Skin of body (tissue), 2 donors: ENCODE measurements around the gene STARD7. TPM values are rescaled to one million over a fixed set of nuclear protein-coding genes. Genes with fewer than 3 reads are reported as not detected.
"Not testable (repeated sequence)": the region's sequence is repeated elsewhere in the genome, so short reads cannot be mapped to it uniquely, and the experiment has no call there.

Experiments
- DNase-seq: peaks from one replicate; lab custom pipeline; 2025; lab: John Stamatoyannopoulos, UW
- total RNA-seq: library from RNA; depleted of rRNA; stranded (reverse); fragments of >200 nt; gene quantifications from one replicate; pipeline ENCODE4 v1.2.3, GENCODE V29; 2014

The STARD7 gene
- total RNA-seq, 1 donor from 2014 or later = 76.2 TPM

DNA sequence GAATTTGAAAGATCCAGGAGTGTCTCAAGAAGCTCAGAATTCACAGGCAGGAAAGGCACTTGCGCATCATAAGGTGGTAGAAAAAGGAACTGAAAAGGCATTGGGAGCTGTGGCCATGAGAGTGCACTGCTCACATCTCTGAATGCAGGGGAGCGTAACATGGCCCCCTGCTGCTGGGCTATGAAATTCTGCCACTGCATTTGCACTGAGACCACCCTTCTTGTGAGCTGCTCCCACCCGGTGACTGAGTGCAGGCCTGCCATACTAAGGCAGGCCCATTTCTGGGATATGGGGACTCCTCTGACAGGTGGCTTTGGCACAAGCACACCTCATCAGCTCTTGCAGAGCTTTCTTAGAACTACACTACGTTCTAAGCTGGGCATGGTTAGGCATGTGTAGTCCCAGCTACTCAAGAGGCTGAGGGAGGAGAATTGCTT, 25.3 kb upstream of the STARD7 start:
- DNase-seq = no peak

DNA sequence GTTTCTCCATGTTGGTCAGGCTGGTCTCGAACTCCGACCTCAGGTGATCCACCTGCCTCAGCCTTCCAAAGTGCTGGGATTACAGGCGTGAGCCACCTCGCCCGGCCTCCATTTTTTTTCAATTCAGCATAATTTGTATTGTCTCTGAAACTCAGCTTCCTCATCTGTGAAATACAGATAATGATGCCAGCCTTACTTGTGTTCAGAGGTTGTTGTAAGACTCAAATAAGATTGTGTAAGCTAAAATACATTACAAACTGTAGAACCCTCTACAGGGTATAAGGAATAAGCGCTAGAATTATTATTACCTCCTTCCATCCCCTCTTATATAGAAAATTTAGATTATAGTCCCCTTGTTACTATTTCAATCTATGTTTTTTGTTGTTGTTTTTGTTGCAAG, 24.8 kb upstream of the STARD7 start:
- DNase-seq = no peak

DNA sequence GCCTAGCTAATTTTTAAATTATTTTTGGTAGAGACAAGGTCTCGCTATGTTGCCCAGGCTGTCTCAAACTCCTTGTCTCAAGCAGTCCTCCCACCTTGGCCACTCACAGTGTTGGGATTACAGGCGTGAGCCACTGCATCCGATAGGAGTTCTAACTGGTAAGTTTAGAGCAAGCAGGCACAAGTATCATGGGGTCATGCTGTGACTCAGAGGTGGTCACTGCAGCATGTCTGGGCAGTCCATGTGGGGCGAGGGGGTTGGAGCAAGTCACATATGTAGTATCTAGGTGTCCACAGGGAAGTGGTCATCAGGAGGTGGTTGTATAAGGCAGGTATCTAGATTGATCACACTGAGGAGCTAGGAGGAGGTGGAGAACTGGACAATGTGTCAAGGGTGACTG, 22.7 kb upstream of the STARD7 start:
- DNase-seq = no peak

DNA sequence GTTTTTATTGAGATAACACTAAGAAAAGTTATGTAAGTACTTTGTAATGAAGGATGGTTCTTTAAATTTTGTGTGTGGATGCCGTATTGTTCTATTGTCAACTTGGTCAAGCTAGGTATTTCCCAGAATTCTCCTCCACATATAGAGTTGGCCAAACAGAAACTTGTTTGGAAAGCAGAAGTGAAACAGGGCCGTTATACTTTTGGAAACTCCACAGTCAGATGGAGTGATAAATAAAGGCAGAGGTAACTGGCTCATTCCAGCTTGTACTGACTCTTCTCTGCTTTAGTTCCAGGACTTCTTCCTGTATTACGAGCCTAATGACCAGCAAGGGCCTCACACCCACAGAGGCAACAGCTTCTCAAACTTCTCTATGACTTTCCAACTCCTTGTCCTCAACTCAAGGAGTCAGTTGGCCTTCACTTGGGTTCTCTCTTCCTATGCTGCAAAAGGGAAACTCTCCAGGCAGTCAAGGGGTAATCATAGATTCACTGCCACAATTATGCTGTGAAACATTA, 16.4 kb upstream of the STARD7 start:
- DNase-seq = no peak

DNA sequence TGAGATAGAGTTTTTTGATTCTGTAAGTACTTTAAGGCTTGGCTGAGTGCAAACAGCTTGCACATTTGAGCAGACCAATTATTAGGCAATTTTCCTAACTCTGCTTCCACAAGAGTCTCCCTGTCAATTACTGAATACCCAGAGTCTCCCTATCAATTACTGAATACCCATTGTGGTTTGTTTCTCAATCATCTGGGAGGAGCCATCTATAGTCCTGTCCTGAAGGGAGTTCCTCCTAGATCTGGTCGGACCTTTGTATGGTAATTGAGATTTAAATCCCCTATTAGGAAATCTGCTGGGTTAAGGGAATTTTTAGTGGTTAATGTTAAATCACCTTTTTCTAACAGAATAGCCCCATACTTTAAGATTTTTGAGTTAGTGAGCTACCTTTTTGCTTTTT, 12.5 kb upstream of the STARD7 start:
- DNase-seq = not testable (repeated sequence)

DNA sequence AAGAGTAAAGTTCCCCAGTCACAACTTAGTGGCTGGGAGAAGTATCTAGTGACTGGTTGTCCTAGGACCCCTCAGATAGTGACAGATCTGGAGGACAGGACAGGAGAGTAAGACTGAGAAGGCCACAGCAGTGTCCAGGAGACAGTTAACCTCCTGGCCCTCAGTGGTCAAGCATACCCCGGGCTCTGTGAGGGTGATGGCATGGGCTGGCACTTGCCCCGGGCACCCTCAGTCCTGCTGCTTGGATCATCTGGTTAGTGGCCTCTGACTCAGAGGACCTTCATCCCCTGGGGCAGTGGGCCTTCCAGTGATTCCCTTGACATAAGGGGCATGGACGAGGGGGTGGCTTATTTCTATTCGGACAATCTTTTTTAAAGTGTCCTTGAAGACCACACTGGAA, 11.3 kb upstream of the STARD7 start:
- DNase-seq = not testable (repeated sequence)

DNA sequence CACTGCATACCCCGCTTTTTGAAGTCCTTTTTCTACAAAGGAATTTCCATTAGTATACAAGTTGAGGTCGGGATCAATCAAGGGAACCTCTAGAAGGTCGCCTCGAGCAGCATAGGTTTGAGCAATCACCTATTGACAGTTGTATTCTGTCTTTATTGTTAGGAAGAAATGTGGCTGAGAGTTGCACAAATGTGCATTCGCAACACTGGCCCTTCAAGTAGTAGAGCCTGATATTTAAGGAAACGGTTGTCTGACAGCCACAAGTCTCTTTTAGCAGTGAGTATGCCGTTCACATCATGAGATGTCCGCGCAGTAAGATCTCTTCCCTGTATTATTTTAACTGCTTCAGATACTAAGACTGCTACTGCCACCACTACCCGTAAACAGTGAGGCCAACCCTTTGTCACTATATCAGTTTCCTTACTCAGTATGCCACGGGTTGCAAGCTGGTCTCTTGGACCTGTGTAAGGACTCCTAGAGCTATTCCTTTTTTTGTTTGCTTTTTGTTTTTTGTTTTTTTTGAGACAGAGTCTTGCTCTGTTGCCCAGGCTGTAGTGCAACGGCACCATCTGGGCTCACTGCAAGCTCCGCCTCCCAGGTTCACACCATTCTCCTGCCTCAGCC, 10.0 kb upstream of the STARD7 start:
- DNase-seq = no peak

DNA sequence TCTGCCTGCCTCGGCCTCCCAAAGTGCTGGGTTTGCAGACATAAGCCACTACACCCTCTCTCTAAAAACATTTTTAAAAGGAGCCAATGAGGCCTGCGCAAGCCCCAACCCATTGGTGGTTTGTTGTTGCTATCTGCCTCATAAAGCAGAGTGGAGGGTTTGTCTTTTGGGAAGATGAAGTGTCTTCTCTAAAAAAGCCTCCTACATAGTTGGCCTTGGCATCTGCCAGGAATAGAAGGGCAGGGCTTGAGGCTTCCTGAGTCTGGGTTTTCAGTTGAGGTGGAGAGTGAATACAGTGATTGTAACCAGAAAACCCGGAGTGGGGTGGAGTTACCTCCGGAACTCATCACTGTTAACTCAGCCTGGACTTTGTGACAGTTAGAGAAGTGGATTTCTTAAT, 5.9 kb upstream of the STARD7 start:
- DNase-seq = no peak

DNA sequence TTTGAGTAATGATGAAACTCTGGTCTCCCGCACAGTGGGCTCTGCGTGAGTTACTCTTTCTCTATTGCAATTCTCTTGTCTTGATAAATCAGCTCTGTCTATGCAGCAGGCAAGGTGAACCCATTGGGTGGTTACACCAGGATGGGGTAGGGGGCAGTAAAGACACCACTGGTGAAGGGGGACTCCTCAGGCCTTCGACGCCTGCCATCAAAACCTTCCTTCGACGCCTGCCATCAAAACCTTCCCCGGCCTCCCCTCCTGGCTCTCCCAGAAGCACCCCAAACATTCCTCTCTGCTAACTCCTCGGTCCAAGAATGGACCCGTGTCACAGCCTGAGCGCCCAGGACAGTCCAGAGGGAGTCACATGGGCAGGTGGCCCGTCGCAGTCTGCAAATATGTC, 4.8 kb upstream of the STARD7 start:
- DNase-seq = no peak

DNA sequence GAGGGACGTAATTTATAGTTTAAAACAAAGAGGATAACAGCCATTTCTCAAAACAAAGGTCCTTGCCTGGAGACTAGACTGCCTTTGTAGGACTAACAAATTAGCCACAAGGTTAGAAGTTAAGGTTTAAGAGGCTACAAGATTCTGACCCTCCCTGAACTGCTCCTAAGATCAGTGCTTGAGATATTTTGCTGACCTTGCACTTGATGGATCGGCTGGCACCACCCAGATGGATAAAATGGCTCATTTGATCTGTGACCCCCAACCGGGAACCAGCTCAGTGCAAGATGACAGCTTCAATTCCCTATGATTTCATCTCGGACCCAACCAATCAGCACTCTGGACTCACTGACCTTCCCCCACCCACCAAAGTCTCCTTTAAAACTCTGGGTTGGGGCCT, 3.7 kb upstream of the STARD7 start:
- no peak for DNase-seq

DNA sequence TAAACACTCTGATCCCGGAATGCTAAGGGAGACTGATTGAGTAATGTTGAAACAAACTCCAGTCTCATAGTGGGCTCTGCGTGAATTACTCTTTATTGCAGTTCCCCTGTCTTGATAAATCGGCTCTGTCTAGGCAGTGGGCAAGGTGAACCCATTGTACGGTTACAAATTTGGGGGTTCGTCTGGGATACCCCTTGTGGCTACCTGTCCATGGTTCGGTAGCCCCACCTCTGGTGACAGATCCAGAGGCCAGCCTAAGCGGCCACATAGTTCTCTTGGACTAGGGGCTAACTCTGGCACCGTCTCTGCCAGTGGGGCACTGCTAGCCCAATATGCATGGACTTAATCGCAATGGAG, 1.1 kb upstream of the STARD7 start:
- DNase-seq = no peak

DNA sequence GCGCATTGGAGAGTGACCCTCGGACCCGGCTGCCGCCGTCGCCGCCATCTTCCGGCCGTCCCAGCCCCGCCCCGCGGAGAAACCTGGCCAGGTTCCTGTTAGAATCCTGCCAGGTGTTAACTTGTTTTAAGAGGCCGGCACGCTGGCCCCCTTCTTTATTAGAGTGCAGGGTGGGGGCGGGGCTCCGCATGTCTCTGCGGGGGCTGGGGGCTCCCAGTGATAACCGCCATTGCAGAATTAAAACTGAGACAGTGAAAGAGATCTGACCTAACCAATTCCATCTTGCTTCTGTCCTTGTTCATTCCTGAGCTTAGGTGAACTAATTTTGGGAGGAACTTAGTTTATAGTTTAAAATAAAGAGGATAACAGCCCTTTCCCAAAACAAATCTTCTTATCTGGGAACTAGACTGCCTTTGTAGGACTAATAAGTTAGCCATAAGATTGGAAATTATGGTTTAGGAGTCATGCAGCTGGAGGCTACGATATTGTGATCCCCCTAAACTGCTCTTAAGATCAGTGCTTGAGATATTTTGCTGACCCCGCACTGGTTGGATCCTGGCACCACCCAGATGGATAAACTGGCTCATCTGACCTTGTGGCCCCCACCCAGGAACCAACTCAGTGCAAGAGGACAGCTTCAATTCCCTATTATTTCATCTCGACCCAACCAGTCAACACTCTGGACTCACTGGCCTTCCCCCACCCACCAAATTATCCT, 543 bp upstream of the STARD7 start:
- DNase-seq = peak; percentile 30

DNA sequence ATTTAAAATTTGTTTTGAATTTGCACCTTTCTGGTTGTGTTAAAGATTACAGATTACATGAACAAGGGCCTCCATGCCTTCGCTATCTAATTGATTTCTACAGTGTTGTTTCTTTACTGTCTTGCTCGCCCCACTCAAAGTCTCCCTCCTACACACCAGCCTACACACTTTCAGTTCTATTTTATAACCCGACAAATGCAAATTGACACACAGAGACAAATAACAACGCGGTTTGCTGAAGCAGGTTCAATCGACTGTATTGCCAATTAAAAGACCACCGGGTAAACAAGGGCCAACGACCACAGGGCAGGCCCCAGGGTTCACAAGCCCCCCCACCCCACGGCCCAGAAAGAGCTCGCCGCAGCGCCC, 869 bp downstream of the STARD7 start:
- DNase-seq = peak; percentile 59

DNA sequence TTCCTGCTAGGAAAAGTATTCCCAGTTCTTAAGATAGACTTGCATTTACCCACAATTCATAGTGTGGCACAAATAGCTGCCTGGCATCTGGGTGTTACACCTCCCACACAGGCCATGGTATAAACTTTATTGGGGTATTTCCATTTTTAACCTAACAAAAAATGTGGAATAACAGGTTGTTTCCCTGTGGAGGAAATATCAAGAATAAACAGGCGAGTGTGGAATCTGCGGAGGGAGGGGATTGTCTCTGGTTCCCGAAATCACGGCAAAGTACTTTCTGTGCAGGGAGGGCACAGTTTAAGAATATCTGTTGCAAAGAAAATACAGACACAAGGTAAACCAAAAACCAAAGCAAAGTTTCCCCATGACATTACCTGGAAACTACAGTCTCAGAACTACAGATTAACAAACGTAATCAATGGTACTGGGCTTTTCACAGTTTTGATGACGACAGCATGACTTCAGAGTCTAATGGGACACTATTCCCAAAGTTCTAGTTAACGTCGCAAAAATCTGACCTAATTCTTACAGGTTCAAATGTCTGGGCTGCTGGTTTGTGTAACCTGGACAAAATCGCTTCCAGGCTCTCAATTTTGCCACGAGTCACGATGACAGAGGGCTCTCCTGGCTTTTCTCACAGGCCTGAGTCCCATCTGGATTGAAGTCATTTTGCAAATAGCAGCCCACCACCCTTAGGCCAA, 1.4 kb downstream of the STARD7 start:
- DNase-seq = no peak

DNA sequence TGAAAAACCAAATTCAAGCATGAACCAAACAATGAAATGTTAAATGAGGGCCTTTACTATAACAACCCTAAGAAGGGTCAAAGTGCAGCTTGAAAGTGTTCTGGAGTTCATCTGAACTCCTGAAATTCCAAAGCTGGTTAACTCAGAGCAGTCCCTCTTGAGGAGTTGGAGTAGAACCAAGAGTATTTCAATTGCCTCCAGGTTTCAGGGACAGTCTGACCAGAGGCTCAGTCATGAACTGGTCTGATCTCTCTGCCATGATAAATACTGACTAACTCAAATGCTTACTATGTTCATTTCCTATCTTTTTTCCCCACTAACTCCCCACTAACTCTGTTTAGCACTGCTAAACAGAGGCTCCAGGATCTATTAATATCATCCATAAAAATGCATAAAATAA, 2.7 kb downstream of the STARD7 start:
- DNase-seq = no peak

DNA sequence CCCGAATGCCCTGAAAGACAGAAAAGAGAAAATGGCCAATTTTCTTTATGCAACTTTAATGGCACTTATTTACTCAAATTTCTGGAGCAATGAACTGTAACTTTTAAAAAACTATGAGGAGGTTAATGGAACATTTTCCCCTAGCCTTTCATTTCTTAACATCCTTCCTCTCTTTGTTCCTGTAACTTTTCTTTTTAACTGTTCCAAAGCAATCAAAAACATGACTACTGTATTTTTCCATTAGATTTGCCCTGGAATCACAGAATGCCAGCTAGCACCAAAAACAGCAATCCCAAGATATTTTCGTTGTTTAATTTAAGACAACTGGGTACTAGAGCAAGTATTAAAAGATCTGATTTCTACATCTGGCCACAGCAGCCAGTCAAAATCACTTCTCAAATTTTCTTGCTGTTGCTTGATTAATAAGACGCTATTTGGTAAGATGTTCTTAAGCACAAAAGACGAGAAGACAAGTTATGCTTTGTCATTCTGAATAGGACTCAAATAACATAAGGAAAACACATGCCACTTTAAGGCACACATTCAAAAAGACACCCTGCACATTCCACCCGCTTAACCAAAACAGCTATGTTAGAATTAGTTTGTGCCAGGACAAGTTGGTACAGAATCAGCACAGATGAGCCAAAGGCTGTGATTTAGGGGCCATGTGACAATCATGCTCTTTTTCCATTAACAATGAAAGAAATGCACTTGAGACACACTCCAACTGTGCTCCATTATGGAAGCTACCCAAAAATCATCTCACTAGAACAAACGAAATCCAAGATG, 3.6 kb downstream of the STARD7 start:
- DNase-seq = peak; percentile 81

DNA sequence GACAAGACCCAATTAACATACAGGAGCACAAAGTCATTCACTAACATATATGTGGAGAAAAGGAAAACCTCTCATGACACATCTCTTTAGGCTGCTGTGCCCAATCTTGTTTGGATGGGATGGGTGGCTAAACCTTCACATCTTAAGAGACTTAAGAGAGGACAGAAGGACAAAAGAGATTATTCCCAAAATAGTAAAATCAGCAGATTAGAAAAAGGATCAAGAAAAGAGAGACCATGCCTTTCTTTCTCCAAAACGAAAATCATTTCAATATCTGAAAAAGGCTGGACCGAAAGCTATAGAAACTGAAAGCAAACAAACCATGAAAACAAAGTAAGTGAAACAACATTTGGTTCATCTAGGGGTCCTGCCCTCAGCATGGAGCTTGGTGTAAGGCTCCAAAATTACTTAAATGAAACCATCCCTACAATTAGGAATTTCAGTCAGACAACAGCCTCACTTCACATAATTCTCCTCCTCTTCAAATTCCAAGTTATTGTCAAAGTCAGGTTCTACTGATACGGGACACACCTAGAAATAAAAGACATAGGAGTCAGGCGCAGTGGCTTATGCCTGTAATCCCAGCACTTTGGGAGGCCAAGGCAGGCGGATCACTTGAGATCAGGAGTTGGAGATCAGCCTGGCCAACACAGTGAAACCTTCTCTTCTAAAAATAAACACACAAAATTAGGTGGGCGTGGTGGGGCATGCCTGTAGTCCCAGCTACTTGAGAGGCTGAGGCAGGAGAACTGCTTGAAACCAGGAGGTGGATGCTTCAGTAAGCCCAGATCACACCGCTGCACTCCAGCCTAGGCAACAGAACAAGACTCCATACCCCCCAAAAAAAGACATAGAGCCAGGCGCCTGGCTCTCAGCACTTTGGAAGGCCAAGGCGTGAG, 5.2 kb downstream of the STARD7 start:
- DNase-seq = no peak

DNA sequence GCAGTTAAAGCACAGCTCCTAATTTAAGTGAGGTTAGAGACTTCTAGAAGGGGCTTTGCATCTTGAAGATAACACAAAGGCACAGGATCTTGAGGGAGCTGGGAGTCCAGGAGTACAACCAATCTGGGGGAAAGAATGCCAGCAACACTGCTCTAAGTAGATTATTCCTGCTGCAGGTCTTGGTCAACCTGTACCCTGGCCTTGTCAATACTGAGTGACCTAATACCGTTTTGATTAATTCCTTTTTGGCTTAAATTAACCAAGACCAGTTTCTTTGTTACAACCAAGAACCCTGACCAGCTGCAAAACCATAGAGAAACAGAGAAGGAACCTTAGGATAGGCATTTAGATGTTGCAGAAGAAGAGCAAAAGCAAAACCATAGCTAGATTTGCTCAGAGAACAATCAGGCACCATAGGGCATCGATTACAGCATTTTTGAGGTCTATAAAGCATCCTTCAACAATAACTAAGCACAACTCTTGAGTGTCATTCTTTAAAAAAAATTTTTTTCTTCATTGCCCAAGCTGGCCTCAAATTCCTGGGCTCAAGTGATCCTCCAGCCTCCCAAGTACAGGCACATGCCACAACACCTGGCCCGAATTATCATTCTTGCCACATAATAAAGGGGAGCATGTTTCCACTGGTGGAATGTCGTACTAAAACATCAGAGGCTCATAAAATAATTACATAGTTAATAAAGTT, 6.3 kb downstream of the STARD7 start:
- DNase-seq = no peak

DNA sequence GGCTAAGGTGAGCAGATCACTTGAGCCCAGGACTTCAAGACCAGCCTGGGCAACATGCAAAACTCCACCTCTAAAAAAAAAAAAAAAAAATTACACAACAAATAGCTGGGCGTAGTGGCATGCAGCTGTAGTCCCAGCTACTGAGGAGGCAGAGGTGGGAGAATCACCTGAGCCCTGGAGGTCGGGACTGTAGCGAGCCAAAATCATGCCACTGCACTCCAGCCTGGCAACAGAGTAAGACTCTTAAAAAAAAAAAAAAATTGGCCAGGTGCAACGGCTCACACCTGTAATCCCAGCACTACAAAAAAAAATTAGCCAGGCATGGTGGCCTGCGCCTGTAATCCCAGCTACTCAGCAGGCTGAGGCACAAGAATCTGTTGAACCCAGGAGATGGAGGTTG, 7.3 kb downstream of the STARD7 start:
- DNase-seq = no peak

DNA sequence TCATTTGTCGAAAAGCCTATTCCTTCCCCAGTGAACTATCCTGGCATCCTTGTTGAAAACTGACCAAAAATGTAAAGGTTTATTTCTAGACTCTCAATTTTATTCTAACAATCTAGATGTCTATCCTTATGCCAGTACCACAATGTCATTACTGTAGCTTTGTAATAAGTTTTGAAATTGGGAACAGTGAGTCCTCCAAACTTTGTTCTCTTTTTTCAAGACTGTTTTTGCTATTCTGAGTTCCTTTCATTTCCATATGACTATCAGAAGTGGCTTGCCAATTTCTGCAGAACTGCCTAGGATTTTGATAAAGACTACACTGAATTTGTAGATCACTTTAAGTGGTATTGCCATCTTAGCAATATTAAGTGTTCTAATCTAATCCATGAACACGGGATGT, 9.7 kb downstream of the STARD7 start:
- no peak for DNase-seq
